B cell (primary cell): ENCODE results near the gene TIMP2. TPM values are rescaled to one million over a fixed set of nuclear protein-coding genes. Genes with fewer than 3 reads are reported as not detected.

Experiments used
- ATAC-seq: fragments of 200-7000 bp; cut with Tn5 transposase; one replicate; pipeline ENCODE4 v1.10.0; 2021; ENCODE audit warnings: low read depth, mild to moderate bottlenecking, moderate number of reproducible peaks, moderate library complexity
- CTCF ChIA-PET: fragments of 350-600 bp; sonication (Branson Sonifier 250); formaldehyde crosslinking; loops from one replicate; lab custom pipeline; 2021; ENCODE audit warnings: antibody characterized with exemption, inconsistent platforms; lab: Charles Lee
- POLR2A ChIA-PET: fragments of 350-600 bp; sonication (Branson Sonifier 250); formaldehyde crosslinking; loops from one replicate; lab custom pipeline; 2021; ENCODE audit warnings: antibody characterized with exemption; lab: Charles Lee
- DNase-seq: peaks from one replicate; pipeline ENCODE4 v3.0.0; 2013
- H2AFZ ChIP-seq: 2 replicates; pipeline ENCODE4 v1.6.1; 2012; ENCODE audit warnings: mild to moderate bottlenecking, low read depth, low read length; ENCODE audit not compliant: insufficient read depth, poor library complexity, severe bottlenecking
- H3K27ac ChIP-seq, 2 donors: 1 replicate in 1 of 2; 2 replicates in 1 of 2; pipeline ENCODE4 v1.5.1; 2012 to 2013; ENCODE audit warnings: low read length in 2 of 2, mild to moderate bottlenecking in 2 of 2, moderate library complexity in 1 of 2
- H3K27me3 ChIP-seq, 4 experiments: fragments of 200-600 bp in 1 of 4; sonication (generic) in 1 of 4; replicated peaks in 1 of 4; 1 replicate in 2 of 4; 2 replicates in 2 of 4; pipeline versions ENCODE4 v1.6.1 to v1.7.0; 2013 to 2016; ENCODE audit warnings: low read length in 3 of 4, mild to moderate bottlenecking in 2 of 4, mixed read lengths in 1 of 4, moderate library complexity in 1 of 4; ENCODE audit not compliant: insufficient read depth in 4 of 4, control insufficient read depth in 3 of 4; ENCODE audit errors: control extremely low read depth in 1 of 4
- H3K36me3 ChIP-seq, 2 experiments: replicated peaks in 1 of 2; 1 replicate in 1 of 2; 2 replicates in 1 of 2; pipeline versions ENCODE4 v1.6.1 to v1.7.1; 2013; ENCODE audit warnings: low read length in 1 of 2; ENCODE audit not compliant: insufficient read depth in 2 of 2, control insufficient read depth in 1 of 2; ENCODE audit errors: control extremely low read depth in 1 of 2, extremely low read depth in 1 of 2
- H3K4me1 ChIP-seq, 2 donors: fragments of 200-600 bp in 1 of 2; sonication (generic) in 1 of 2; 1 replicate in 1 of 2; 2 replicates in 1 of 2; pipeline versions ENCODE4 v1.5.1 to v1.6.1; 2013 to 2017; ENCODE audit warnings: low read length in 2 of 2; ENCODE audit not compliant: control insufficient read depth in 2 of 2, insufficient read depth in 2 of 2
- H3K4me2 ChIP-seq: replicated peaks from 2 replicates; pipeline ENCODE3; 2012; ENCODE audit warnings: mild to moderate bottlenecking, low read depth, low read length; ENCODE audit not compliant: poor library complexity, severe bottlenecking
- H3K4me3 ChIP-seq, 5 experiments: fragments of 200-600 bp in 1 of 5; sonication (generic) in 1 of 5; 1 replicate in 3 of 5; 2 replicates in 2 of 5; pipeline versions ENCODE4 v1.5.1 to v1.7.0; 2011 to 2016; ENCODE audit warnings: low read length in 4 of 5, mild to moderate bottlenecking in 4 of 5, low read depth in 2 of 5, control low read depth in 1 of 5, moderate library complexity in 1 of 5; ENCODE audit not compliant: insufficient read depth in 1 of 5; ENCODE audit errors: control extremely low read depth in 1 of 5, extremely low read depth in 1 of 5
- H3K79me2 ChIP-seq: fragments of 200-600 bp; sonication (generic); one replicate; pipeline ENCODE4 v1.6.0; 2016; ENCODE audit warnings: low read length; ENCODE audit not compliant: control insufficient read depth, insufficient read depth
- H3K9ac ChIP-seq: fragments of 200-600 bp; sonication (generic); 2 replicates; pipeline ENCODE4 v1.6.1; 2017; ENCODE audit warnings: mild to moderate bottlenecking, low read length, moderate library complexity
- H3K9me3 ChIP-seq, 3 donors: one replicate each; pipeline versions ENCODE4 v1.6.1 to v1.7.1; 2013; ENCODE audit warnings: low read length in 2 of 3; ENCODE audit not compliant: control insufficient read depth in 2 of 3, insufficient read depth in 1 of 3; ENCODE audit errors: control extremely low read depth in 1 of 3
- H4K20me1 ChIP-seq: 2 replicates; pipeline ENCODE4 v1.6.0; 2012; ENCODE audit warnings: mild to moderate bottlenecking, low read length; ENCODE audit not compliant: insufficient read depth, control insufficient read depth, poor library complexity, severe bottlenecking
- H3K27ac Mint-ChIP-seq: one replicate; pipeline ENCODE4 v1.8.0; 2021; ENCODE audit warnings: mixed read lengths
- H3K27me3 Mint-ChIP-seq: one replicate; pipeline ENCODE4 v1.8.0; 2021; ENCODE audit warnings: mixed read lengths
- H3K4me1 Mint-ChIP-seq: one replicate; pipeline ENCODE4 v1.8.0; 2021; ENCODE audit warnings: mixed read lengths
- H3K4me3 Mint-ChIP-seq: one replicate; pipeline ENCODE4 v1.8.0; 2021; ENCODE audit warnings: mixed read lengths
- H3K9me3 Mint-ChIP-seq: one replicate; pipeline ENCODE4 v1.8.0; 2022; ENCODE audit warnings: mixed read lengths; ENCODE audit not compliant: insufficient read depth
- CTCF ChIP-seq: fragments of 200-600 bp; IDR thresholded peaks from one replicate; pipeline ENCODE4 v1.8.0; 2022; ENCODE audit warnings: antibody characterized with exemption, mild to moderate bottlenecking
- EZH2 ChIP-seq: IDR thresholded peaks from 2 replicates; pipeline ENCODE4 v1.6.1; 2012; ENCODE audit warnings: borderline replicate concordance, low read depth, mild to moderate bottlenecking, moderate library complexity, low read length; ENCODE audit not compliant: insufficient read depth, poor library complexity, severe bottlenecking
- WGBS: methylation state at CpG from one replicate; pipeline ENCODE4 v1.1.5; 2013; ENCODE audit warnings: missing lambda C conversion rate; ENCODE audit not compliant: insufficient coverage; 5-methylcytosine and 5-hydroxymethylcytosine counted together
- intact Hi-C: fragments of 100-400 bp; cut with micrococcal nuclease; formaldehyde crosslinking; loops from one replicate; pipeline ENCODE4 v1.10.0; 2022
- polyA plus RNA-seq: library from polyadenylated mRNA; depleted of rRNA; stranded (reverse); fragments of >200 nt; gene quantifications from 2 replicates; pipeline ENCODE4 v1.2.3, GENCODE V29; 2012
- total RNA-seq, 2 donors: library from RNA; stranded (reverse); fragments of 120-200 nt in 1 of 2; gene quantifications; 1 replicate in 1 of 2; 2 replicates in 1 of 2; pipeline versions ENCODE4 v1.2.3 to v1.2.4, GENCODE V29; 2013 to 2022

TIMP2 gene
- total and polyA plus RNA-seq, 2 donors (not counting 1 experiment from before 2014, with no cell fraction given) = 4.8 to 10.0 TPM

- peaks cover 32% of the 10 kb centered on the region for H4K20me1 ChIP-seq
- POLR2A ChIA-PET = interaction anchor here (0.6 to 1.0 kb wide), 2 partner anchors 32 to 132 kb away, joined by 3 to 4 read pairs; no protein-coding TSS in a partner anchor
- Mint-ChIP-seq H3K27ac (peak overlapping the region; percentile 98), H3K9me3 (no peaks in the 10 kb centered on the region), H3K4me3 (peak overlapping the region; percentile 91), H3K4me1 (peaks cover 37% of the 10 kb centered on the region), H3K27me3 (no peaks in the 10 kb centered on the region)
- TF ChIP-seq CTCF (no peak), EZH2 (no peak)
- H3K27ac ChIP-seq = peak overlapping the region; percentile 99 to 100
- peak overlapping the region; percentile 92 for H3K4me2 ChIP-seq
- intact Hi-C loops = loop anchor here (1.0 to 10.0 kb wide), 4 partner anchors 58 to 1752 kb away; partner anchors contain the start of gene CYTH1
- CTCF ChIA-PET = interaction anchor here (1.2 to 2.2 kb wide), 2 partner anchors 26 to 119 kb away, joined by 3 to 4 read pairs; no protein-coding TSS in a partner anchor
- DNase-seq (no peak), ATAC-seq (no peak)
- peak overlapping the region; percentile 36 for H2AFZ ChIP-seq
- H3K79me2 ChIP-seq = peaks cover 51% of the 10 kb centered on the region
- H3K36me3 ChIP-seq = peaks cover 2 to 19% of the 10 kb centered on the region in 2 experiments
- H3K4me1 ChIP-seq = peaks cover 21 to 24% of the 10 kb centered on the region in 2 donors
- no peaks in the 10 kb centered on the region for H3K9me3 ChIP-seq
- H3K4me3 ChIP-seq = peak overlapping the region in 4 of 5 experiments; percentile 76 to 83 (median 80)
- no peaks in the 10 kb centered on the region for H3K27me3 ChIP-seq
- H3K9ac ChIP-seq = peak overlapping the region; percentile 97
- under 1% methylated on average over 35 of the region's 35 CpGs for WGBS
These were observed 84.7 kb downstream of the TIMP2 start for GRCh38 chr17:78840530-78840779.

GRCh38 chr17:78839762-78840529, 85.2 kb downstream of the TIMP2 start:
- DNase-seq = peak; percentile 73
- Histone ChIP-seq H4K20me1 (peaks cover 35% of the 10 kb centered on the region), H3K79me2 (peaks cover 56% of the 10 kb centered on the region), H3K4me1 (peaks cover 21 to 24% of the 10 kb centered on the region in 2 donors), H3K27me3 (no peaks in the 10 kb centered on the region), H3K9ac (peak overlapping the region; percentile 97), H3K4me2 (peak overlapping the region; percentile 92), H3K4me3 (peak overlapping the region; percentile 74 to 83 (median 79)), H2AFZ (peak overlapping the region; percentile 36), H3K9me3 (no peaks in the 10 kb centered on the region), H3K36me3 (peaks cover 2 to 24% of the 10 kb centered on the region in 2 experiments), H3K27ac (peak overlapping the region; percentile 99 to 100)
- peak overlapping the region; percentile 91 for H3K4me3 Mint-ChIP-seq
- H3K27ac Mint-ChIP-seq = peak overlapping the region; percentile 81
- ChIA-PET POLR2A (interaction anchor here (0.6 to 1.0 kb wide), 2 partner anchors 85 to 131 kb away, joined by 3 to 9 read pairs; partner anchors contain the start of gene TIMP2), CTCF (interaction anchor here (1.2 to 2.2 kb wide), 2 partner anchors 26 to 118 kb away, joined by 3 to 4 read pairs; no protein-coding TSS in a partner anchor)
- WGBS = under 1% methylated on average over 73 of the region's 73 CpGs
- no peaks in the 10 kb centered on the region for H3K9me3 Mint-ChIP-seq
- H3K27me3 Mint-ChIP-seq = no peaks in the 10 kb centered on the region
- ATAC-seq = peak; percentile 3
- TF ChIP-seq EZH2 (no peak), CTCF (no peak)
- intact Hi-C loops = loop anchor here (1.0 to 10.0 kb wide), 4 partner anchors 58 to 1751 kb away; partner anchors contain the start of gene CYTH1
- H3K4me1 Mint-ChIP-seq = peaks cover 37% of the 10 kb centered on the region
